SK-N-SH (cell line): ENCODE data around the gene NFX1.

Experiments
- CHD2 ChIP-seq: fragments of 150-350 bp; IDR thresholded peaks from 2 replicates; pipeline ENCODE4 v1.6.1; 2018; ENCODE audit warnings: low read length; ENCODE audit not compliant: partially characterized antibody
- EP300 ChIP-seq, 2 experiments: IDR thresholded peaks; 2 replicates each; pipeline versions ENCODE4 v1.4.0 to v1.6.1; 2012; ENCODE audit warnings: borderline replicate concordance in 1 of 2, low read depth in 1 of 2, low read length in 1 of 2
- GATA2 ChIP-seq: sonication (generic); formaldehyde crosslinking; IDR thresholded peaks from 2 replicates; pipeline ENCODE4 v1.5.0; 2020; ENCODE audit warnings: mild to moderate bottlenecking, missing genetic modification reagents
- MXI1 ChIP-seq: IDR thresholded peaks from 2 replicates; pipeline ENCODE4 v1.6.1; 2012; ENCODE audit warnings: mild to moderate bottlenecking, low read depth, low read length, improper control_type of control experiment
- POLR2AphosphoS5 ChIP-seq: IDR thresholded peaks from 2 replicates; pipeline ENCODE4 v1.6.1; 2012; ENCODE audit warnings: low read depth, low read length
- SIN3A ChIP-seq: IDR thresholded peaks from 2 replicates; pipeline ENCODE4 v1.6.1; 2012; ENCODE audit warnings: low read depth, mild to moderate bottlenecking, low read length, moderate library complexity, borderline replicate concordance
- TAF1 ChIP-seq: IDR thresholded peaks from 2 replicates; pipeline ENCODE4 v1.6.1; 2012; ENCODE audit warnings: low read depth, mild to moderate bottlenecking, low read length, moderate library complexity, borderline replicate concordance
- ZBTB33 ChIP-seq: IDR thresholded peaks from 2 replicates; pipeline ENCODE4 v1.4.0; 2012; ENCODE audit warnings: low read depth, borderline replicate concordance
- TF ChIP-seq, protein P1 (sequence below): fragments of 200-600 bp; sonication (generic); IDR thresholded peaks from 2 replicates; pipeline ENCODE4 v1.6.1; 2017; ENCODE audit warnings: antibody characterized with exemption, mild to moderate bottlenecking, moderate library complexity
- TF ChIP-seq, protein P2 (sequence below): IDR thresholded peaks from 2 replicates; pipeline ENCODE4 v1.6.1; 2012; ENCODE audit warnings: mild to moderate bottlenecking, low read depth, low read length, moderate library complexity
- TF ChIP-seq, protein P3 (sequence below): fragments of 150-350 bp; IDR thresholded peaks from 2 replicates; pipeline ENCODE4 v1.6.1; 2016; ENCODE audit warnings: mild to moderate bottlenecking, low read depth, low read length

DNA sequence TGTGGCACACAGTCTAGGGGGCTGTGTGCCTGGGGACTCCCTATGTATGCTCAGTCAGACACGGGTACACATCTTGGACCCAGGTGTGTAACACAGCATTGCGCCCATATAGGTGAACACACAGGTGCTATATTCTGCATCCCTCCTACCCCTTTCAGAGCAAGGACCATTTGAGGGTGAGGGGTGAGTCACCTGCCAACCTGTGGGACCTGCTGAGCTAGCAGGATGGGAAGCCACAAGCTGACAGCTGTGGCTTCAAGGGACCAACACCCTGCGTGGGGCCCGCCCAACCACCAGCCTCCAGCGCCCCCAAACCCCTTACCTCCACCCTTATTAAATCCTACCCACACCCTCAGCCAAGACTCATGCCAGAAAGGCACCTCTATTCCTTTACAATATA lies 126.7 kb downstream of the NFX1 start:
- TF ChIP-seq SIN3A = no peak
- TF ChIP-seq, protein P1, sequence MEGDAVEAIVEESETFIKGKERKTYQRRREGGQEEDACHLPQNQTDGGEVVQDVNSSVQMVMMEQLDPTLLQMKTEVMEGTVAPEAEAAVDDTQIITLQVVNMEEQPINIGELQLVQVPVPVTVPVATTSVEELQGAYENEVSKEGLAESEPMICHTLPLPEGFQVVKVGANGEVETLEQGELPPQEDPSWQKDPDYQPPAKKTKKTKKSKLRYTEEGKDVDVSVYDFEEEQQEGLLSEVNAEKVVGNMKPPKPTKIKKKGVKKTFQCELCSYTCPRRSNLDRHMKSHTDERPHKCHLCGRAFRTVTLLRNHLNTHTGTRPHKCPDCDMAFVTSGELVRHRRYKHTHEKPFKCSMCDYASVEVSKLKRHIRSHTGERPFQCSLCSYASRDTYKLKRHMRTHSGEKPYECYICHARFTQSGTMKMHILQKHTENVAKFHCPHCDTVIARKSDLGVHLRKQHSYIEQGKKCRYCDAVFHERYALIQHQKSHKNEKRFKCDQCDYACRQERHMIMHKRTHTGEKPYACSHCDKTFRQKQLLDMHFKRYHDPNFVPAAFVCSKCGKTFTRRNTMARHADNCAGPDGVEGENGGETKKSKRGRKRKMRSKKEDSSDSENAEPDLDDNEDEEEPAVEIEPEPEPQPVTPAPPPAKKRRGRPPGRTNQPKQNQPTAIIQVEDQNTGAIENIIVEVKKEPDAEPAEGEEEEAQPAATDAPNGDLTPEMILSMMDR = no peak
- TF ChIP-seq, protein P2, sequence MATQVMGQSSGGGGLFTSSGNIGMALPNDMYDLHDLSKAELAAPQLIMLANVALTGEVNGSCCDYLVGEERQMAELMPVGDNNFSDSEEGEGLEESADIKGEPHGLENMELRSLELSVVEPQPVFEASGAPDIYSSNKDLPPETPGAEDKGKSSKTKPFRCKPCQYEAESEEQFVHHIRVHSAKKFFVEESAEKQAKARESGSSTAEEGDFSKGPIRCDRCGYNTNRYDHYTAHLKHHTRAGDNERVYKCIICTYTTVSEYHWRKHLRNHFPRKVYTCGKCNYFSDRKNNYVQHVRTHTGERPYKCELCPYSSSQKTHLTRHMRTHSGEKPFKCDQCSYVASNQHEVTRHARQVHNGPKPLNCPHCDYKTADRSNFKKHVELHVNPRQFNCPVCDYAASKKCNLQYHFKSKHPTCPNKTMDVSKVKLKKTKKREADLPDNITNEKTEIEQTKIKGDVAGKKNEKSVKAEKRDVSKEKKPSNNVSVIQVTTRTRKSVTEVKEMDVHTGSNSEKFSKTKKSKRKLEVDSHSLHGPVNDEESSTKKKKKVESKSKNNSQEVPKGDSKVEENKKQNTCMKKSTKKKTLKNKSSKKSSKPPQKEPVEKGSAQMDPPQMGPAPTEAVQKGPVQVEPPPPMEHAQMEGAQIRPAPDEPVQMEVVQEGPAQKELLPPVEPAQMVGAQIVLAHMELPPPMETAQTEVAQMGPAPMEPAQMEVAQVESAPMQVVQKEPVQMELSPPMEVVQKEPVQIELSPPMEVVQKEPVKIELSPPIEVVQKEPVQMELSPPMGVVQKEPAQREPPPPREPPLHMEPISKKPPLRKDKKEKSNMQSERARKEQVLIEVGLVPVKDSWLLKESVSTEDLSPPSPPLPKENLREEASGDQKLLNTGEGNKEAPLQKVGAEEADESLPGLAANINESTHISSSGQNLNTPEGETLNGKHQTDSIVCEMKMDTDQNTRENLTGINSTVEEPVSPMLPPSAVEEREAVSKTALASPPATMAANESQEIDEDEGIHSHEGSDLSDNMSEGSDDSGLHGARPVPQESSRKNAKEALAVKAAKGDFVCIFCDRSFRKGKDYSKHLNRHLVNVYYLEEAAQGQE = no peak
- TF ChIP-seq, protein P3, sequence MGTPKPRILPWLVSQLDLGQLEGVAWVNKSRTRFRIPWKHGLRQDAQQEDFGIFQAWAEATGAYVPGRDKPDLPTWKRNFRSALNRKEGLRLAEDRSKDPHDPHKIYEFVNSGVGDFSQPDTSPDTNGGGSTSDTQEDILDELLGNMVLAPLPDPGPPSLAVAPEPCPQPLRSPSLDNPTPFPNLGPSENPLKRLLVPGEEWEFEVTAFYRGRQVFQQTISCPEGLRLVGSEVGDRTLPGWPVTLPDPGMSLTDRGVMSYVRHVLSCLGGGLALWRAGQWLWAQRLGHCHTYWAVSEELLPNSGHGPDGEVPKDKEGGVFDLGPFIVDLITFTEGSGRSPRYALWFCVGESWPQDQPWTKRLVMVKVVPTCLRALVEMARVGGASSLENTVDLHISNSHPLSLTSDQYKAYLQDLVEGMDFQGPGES = no peak
- TF ChIP-seq POLR2AphosphoS5 = no peak
- TF ChIP-seq GATA2 (CRISPR knock-in tag) = no peak
- no peak for TF ChIP-seq CHD2
- TF ChIP-seq MXI1 = no peak
- TF ChIP-seq EP300 (IDR thresholded peaks at IDR 0.05; ENCODE audit: borderline replicate concordance in 1 of 2, low read depth in 1 of 2, low read length in 1 of 2) = no peak
- TF ChIP-seq TAF1 = no peak
- TF ChIP-seq ZBTB33 = no peak
